Retinal pigment epithelial cell (primary cell): ENCODE results near the gene LHPP.

Experiments
- DNase-seq: peaks from one replicate; pipeline ENCODE4 v3.0.0-alpha.2; 2010; ENCODE audit warnings: low read depth
- H3K4me3 ChIP-seq: 2 replicates; pipeline ENCODE4 v1.5.1; 2011; ENCODE audit warnings: mild to moderate bottlenecking, low read length, control low read depth, moderate library complexity
- TF ChIP-seq, protein P1 (sequence below): conservative IDR thresholded peaks from 2 replicates; pipeline ENCODE4 v1.5.1; 2011; ENCODE audit warnings: low read depth, low read length, control low read depth, inconsistent platforms

LHPP gene

GRCh38 chr10:124465003-124465776 lies 3.6 kb downstream of the LHPP start:
- H3K4me3 ChIP-seq = no peak overlapping the region
- TF ChIP-seq, protein P1, sequence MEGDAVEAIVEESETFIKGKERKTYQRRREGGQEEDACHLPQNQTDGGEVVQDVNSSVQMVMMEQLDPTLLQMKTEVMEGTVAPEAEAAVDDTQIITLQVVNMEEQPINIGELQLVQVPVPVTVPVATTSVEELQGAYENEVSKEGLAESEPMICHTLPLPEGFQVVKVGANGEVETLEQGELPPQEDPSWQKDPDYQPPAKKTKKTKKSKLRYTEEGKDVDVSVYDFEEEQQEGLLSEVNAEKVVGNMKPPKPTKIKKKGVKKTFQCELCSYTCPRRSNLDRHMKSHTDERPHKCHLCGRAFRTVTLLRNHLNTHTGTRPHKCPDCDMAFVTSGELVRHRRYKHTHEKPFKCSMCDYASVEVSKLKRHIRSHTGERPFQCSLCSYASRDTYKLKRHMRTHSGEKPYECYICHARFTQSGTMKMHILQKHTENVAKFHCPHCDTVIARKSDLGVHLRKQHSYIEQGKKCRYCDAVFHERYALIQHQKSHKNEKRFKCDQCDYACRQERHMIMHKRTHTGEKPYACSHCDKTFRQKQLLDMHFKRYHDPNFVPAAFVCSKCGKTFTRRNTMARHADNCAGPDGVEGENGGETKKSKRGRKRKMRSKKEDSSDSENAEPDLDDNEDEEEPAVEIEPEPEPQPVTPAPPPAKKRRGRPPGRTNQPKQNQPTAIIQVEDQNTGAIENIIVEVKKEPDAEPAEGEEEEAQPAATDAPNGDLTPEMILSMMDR = no peak
- no peak for DNase-seq

GRCh38 chr10:124465777-124466488 lies 4.3 kb downstream of the LHPP start:
- TF ChIP-seq, protein P1 = no peak
- no peak overlapping the region for H3K4me3 ChIP-seq
- no peak for DNase-seq

DNA sequence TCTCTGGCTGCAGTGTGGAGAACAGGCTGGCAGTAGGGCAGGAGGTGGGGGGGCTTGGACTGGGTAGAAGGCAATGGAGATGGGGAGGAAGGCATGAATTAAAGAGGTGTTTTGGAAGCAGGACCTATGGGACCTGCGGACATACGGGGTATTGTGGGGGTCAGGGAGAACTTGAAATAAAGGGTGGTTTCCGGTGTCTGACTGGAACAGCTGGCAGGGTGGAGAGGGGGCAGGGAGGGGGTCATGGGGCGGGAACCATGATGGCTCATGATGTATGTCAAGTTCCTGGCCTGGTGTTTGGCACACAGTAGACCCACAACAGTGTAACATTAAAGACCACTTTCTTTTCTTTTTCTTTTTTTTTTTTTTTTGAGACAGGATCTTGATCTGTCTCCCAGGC lies 5.5 kb downstream of the LHPP start:
- TF ChIP-seq, protein P1 = no peak
- DNase-seq = no peak
- H3K4me3 ChIP-seq = no peak overlapping the region

GRCh38 chr10:124468624-124469023 lies 7.0 kb downstream of the LHPP start:
- TF ChIP-seq, protein P1 = no peak
- no peak for DNase-seq
- no peak overlapping the region for H3K4me3 ChIP-seq

- TF ChIP-seq, protein P1 = no peak
- H3K4me3 ChIP-seq = no peak overlapping the region
- DNase-seq = no peak
These were observed 8.4 kb downstream of the LHPP start for GRCh38 chr10:124469956-124470484.

- TF ChIP-seq, protein P1 = no peak
- no peak for DNase-seq
- H3K4me3 ChIP-seq = no peak overlapping the region
These were observed 9.2 kb downstream of the LHPP start for GRCh38 chr10:124470544-124471434.
